Fibroblast of skin of back (primary cell): ENCODE measurements around the gene HMGN1.

Experiments
- DNase-seq: peaks from one replicate; pipeline ENCODE4 v3.0.0-alpha.2; 2013

The HMGN1 gene

DNA sequence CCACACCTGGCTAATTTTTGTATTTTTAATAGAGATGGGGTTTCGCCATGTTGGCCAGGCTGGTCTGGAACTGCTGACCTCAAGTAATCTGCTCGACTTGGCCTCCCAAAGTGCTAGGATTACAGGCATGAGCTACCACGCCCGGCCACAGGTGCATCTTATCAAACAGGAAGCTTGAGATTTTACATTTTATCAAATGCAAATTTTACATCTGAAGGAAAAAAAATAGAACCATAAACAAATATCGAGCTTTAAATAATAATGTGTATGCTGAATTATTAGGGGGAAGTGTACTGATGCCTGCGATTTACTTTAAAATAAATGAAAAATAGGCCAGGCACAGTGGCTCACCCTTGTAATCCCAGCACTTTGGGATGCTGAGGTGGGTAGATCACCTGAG lies 18.9 kb downstream of the HMGN1 start:
- no peak for DNase-seq

DNA sequence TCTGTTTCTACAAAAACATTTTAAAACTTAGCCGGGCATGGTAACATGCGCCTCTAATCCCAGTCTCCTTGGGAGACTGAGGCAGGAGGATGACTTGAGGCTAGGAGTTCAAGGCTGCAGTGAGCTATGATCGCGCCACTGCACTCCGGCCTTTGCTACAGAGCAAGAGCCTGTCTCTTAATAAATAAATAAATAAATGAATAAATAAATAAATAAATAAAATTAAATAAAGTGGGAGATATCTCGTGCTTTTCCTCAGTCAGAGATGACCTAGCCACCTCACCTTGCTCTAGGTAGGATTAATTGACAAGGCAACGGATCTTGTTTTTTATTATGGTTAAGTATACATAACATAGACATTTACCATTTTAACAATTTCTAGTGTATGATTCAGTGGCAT lies 21.2 kb downstream of the HMGN1 start:
- no peak for DNase-seq

DNA sequence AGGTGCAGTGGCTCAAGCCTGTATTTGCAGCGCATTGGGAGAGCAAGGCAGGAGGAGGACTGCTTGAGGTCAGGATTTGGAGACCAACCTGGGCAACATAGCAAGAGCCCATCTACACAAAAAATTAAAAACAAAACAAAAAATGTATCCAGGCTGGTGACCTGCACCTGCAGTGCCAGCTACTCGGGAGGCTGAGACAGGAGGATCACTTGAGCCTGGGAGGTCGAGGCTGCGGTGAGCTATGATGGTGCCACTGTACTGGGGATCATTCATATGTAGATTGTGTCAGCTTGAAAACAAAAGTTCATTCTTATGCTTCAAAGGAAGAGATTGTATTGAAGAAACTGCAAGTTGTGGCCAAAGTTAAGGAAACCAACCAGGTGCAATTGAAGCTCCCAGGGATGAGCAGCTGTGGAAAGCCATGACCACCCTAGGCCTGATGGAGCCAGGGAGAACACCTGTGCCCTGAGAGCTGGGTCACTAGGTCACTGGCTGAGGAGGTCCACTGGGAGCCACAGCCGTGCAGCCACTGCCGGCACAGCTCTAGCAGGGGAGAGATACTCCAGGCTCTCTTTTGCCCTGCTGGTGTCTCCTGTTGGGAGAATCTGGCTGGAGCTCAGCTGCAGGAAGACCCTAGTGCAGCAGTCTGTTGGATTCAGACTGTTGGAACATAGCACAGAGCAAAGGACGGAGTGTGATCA lies 22.1 kb downstream of the HMGN1 start:
- DNase-seq = no peak

DNA sequence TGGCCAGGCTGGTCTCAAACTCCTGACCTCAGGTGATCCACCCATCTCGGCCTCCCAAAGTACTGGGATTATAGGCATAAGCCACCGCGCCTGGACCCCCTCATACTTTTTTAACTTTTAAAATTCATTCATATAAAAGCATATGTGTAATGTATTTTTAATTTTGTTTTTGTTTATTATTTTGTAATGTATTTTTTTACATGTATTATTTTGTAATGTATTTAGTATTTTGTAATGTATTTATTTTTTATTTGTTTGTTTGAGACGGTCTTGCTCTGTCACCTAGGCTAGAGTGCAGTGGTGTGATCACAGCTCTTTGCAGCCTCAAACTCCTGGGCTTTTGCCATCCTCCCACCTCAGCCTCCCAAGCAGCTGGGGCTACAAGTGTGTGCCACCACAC lies 23.4 kb downstream of the HMGN1 start:
- no peak for DNase-seq

DNA sequence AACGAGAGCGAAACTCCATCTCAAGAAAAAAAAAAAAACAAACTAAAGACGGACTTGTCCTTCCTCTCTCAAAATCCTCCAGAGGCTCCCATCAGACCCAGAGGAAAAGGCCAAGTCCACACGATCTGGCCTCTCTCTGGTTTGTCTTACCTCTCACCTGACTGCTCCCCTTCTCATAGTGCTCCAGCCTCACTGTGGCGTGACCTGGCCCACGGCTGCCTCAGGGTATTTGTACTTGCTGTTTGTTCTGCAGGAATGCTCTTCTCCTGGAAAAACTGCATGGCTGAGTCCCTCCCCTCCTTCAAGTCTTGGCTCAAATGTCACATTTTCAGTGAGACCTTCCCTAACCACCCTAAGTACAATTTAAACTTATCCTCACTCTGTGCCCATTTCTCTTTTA lies 27.5 kb downstream of the HMGN1 start:
- DNase-seq = peak; percentile 8

DNA sequence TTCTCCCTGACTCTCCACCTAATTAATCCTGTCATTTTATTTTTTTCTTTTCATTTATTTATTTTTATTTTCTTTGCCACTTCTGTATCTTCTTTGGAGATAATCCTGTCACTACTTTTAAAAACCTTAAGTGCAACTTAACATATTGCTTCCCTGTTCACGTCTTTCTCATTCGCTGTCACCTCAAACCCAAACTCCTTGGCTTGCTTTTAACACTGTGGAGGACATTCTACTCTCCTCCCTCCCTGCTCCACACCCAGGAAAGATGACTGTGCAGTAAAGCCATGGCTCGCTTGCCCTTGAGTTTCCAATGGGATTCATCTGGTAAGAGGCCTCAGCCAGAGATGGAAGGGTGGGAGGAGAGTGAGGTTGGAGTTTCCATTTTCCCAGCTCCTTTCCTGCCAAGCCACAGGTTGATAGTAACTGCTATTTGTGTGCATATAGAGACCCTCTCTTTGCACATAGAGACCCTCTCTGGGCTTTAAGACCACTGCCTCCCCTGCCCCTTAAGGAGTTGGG lies 29.0 kb downstream of the HMGN1 start:
- peak; percentile 14 for DNase-seq

DNA sequence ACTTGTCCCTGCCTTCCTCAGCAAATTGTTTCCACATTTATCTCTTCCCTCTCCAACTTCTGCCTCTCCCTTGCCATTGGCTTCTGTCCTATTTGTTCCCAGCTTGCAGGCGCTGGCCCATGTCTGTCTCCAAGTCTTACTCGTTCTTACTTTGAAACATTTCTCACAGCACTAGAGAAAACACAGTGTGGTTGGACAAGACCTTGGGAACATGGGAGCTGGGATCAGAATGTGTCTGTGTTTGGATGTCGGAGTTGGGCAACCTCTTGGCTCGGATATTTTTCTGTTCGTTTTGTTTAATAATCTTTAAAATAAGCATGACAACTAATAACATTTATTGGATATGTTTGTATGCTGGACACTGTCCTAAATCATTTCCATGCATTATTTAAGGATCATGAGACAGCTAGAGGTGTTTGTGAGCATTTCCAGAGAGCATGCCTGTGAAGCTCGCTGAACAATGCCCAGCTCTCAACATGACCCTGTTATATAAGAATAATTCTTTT lies 29.6 kb downstream of the HMGN1 start:
- DNase-seq = peak; percentile 13

DNA sequence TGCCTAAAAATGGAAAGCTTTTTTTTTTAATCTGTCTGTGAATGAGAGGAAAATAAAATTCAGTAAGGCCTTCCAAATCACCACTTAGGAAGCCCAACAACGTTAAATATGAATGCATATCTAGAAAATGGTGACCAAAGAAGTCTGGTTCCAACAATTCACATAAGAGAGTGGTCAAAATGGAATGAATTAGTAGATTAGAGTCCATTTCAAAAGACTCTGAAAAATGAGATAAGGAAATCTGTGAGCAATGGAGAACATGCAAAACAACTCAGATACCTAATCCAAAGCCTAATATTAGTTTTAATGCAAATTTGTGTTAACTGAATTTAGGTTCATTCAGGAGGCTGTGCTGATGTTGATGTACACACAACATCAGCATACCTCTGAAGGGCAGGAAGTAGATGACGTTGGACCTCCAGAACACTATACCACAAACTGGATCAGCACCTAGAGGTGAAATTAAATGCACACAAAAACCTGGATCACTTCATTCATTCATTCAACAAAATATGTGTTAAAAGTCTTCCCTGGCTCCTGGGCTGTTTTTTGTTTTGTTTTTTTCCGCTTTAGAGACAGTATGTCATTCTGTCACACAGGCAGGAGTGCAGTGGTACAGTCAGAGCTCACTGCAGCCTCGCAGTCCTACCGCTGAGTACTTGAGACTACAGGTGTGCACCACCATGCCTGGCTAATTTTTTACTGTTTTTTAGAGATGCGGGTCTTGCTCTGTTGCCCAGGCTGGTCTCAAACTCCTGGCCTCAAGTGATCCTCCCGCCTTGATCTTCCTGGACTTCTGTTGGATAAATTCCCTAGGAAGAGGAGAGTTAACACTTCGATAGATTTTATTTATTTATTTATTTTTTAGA lies 30.6 kb downstream of the HMGN1 start:
- no peak for DNase-seq

DNA sequence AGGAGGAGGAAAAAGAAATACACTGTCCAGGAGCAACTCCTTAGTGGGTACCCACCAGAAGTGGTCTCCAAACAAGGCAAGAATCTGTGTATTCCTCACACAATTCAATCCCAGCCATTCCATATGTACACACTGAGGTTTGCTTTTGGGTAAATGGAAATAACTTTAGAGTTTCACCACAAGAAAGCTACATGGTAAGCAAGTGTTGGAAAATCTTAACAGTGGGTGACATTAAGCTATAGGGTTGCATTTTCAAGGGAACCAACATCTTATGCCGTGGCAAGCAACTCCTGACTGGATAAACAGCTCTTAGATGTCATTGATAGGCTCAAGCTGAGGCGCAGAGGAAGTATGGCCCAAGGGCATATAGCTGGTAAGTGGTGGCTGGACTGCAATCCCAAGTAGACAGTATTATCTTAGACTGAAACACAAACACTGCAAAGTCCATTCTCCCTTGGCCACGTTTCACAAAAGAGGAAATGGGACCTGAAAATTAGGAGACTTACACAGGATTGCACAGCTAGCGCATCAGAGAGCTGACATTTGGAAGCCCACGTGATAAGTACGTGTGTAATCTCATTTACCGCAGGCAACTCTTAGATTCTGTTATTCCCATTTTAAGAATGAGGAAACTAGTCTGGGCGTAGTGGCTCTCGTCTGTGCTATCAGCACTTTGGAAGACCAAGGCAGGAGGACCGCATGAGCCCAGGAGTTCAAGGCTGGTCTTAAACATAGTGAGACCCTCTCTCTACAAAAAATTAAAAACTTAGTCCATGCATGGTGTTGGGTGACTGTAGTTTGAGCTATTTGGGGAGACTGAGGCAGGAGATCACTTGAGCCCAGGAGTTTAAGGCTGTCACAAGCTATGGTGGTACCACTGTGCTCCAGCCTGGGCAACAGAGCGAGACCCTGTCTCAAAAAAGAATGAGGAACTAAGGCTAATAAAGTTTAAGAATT lies 31.5 kb downstream of the HMGN1 start:
- DNase-seq = no peak

DNA sequence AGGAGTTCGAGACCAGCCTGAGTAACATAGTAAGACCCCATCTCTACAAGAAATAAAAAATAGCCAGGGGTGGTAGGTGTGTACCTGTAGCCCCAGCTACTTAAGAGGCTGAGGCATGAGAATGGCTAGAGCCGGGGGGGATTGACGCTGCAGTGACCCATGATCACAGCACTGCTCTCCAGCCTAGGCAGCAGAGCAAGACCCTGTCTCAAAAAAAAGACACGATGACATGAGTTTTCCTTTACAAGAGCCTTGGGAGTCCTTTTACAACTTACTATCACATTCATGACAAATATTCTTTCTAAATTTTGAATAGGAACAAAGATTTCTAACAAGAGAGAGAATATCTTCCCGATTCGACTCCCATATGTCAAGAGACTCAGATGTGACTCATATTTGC lies 32.2 kb downstream of the HMGN1 start:
- DNase-seq = no peak

DNA sequence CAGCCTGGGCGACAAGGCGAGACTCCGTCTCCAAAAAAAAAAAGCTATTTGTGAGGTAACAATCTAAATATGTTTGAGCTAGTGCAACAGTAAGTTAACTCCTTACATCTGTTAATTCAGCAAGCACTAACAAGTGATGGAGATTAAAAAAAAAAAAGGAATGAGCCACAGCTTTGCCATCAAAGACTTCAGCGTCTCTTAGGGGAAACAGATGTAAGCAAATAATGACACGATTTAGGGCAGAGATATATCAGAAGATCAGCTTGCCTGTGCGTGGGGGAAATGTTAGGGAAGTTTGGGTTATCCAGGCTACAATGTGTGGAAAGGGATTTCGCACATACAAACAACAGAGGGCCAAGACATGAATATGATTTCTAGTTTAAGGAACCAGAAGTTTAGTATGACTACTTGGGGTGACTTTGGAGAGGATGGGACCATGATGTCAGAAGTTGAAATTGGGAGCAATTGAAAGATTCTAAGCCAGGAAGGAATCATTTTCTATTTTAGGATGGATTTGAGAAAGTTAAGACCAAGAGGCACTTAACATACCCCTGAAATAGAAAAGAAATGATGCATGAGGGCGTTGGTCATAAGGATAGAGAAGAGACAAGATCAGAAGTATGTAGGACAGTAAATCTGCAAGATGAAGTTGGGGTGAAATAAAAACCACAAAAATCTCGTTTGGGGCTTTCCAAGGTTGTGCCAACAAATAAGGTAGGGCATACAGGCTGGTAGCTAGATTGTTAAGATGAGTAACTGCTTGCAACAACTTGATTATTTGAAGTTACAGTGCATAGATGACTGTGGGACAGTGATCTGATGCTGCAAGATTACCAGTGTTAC lies 33.1 kb downstream of the HMGN1 start:
- DNase-seq = no peak

DNA sequence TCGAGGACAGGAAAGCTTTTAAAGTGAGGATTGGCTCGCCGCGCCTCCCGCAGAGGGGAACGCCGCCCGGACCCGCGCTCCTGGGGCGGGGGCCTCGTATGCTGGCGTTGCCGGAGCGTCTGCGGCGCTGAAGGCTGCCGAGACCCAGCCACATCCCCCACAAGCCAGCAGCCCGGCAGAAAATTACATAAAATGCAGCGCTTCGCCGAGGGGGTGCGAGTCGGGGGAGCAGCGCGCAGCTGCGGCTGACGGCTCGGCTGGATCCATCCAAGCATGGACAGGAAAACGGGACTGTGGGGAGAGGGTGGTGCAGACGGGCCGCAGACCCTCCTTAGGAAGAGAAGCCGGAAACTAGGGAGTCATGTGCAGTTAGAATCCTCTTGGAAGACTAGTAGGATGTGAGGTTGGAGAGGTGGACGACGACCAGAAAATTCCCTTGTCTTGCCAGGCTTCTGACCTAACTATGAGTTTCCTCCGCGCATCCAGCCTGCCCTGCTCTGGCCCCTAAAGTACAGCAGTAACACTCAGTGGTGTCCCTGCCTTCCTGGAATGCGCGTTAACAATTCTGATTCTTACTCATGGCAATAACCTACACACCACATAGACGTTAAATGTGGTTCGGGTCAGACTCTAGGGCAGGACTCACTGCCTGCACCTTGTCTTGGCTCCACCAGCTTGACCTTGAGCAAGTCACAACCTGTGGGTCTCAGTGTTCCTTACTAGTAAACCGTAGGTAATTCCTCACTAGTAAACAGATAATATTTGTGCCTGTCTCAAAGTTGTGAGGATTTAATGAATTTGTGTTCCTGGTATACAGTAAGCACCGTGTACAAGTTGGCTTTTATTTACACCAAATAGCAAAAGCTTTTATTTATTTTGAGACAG lies 34.5 kb downstream of the HMGN1 start:
- DNase-seq = peak; percentile 65

DNA sequence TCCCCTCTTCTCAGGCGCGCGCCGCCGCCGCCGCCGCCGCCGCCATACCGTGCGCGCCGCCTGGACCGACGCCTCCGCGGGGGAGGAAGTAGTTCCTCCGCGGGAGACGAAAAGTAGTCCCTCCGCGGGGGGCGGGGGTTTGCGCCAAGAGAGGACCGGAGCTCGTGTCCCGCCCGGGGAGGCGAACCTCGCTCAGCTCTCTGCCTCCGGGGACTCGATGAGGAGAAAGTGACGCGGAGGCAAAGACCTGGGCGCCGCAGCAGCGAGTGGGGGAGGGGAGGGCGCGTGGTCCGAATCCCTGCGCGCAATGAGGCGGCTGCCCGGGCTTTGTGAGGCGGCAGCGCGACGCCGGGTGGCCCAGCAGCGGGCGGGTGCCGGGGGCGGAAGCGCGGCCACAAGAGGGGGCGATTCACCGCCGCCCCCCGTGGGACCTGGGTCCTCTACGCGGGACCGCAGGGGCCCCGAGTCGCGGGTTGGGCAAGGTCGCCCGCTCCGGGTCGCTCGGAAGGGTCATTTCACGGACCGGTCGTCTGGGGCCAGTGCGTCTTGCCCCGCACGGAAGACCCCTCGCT lies 35.2 kb downstream of the HMGN1 start, which contains the start of gene BRWD1:
Gene BRWD1 (minus strand): TSS at position 62 of the 572 bp plus-strand sequence. CDS start 141 bp downstream, outside the sequence.
- peak; percentile 88 for DNase-seq

DNA sequence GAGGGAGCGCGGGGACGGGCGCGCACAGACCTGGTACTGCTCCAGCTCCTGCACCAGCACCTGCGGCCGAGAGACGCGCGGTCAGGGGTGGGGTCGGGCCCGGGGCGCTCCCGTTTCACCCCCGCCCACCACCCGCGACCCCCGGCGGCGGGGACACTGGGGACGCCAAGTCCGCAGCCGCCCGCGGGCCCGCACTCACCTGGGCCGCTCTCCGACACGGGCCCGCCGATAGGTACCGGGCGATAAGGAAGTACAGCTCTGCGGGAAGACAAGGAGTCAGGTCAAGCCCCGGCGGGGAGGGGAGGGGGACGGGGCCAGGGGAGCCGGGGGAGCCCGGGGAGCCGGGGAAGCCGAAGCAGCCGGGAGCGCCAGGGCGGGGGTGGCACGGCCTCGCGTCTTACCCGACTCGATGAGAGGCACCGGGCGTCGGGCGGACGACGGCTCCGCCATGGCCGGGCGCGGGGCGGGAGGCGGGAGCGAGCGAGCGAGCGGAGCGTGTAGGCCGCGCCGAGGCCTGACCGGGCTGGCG lies 35.8 kb downstream of the HMGN1 start:
- no peak for DNase-seq

DNA sequence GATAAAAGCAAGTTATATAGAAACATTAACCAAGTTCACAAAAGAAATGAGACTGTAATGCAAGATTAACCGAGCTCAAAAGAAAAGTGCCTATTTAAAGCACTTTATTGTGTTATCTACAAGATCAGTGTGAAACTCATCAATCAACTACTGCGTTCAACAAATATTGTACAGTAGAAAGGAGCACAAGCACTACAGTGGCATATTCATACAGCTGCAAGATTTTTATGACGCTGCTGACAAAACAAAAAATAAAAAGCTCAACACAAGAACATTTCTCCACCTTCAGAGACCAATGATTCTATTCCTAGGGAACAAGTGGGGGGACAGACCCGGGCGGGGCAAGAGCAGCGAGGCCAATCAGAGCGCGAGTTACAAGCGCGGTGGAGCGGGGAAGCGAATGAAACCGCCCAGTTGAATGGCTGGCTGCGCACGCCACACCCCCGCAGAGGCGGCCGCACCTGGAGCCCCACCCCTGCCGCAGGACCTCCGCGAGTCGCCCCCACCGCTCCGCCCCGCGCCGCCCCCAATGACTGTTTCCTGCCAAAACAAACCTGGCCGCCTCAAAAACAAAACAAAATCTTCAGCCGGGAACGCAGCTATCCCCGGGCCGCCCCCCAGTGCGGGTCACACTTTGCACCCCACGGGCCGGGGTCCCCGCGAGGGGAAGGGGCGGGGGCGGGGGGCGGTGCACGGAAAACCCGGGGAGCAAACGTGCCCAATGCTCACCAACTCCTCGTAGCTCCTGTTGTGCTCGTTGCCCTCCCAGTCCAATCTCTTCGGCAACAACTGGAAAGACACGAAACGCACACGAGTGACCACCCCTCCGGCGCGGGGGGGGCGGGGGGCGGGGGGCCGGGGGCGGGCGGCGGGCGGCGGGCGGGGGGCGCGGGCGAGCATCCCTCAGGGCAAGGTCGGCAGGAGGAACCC lies 36.5 kb downstream of the HMGN1 start:
- DNase-seq = peak; percentile 80

DNA sequence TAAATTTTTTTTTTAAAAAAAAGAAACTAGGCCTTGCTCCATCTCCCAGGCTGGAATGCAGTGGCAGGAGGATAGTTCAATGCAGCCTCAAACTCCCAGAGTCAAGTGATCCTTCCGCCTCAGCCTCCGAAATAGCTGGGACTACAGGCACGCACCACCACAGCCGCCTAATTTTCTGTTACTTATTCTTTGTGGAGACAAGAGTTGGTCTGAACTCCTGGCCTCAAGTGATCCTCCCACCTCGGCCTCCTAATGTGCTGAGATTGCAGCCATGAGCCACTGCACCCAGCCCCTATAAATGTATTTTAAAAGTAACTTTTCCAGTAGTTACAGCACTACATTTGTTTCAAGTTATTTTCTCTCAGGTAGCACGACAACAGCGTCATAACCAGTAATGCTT lies 37.7 kb downstream of the HMGN1 start:
- DNase-seq = no peak

DNA sequence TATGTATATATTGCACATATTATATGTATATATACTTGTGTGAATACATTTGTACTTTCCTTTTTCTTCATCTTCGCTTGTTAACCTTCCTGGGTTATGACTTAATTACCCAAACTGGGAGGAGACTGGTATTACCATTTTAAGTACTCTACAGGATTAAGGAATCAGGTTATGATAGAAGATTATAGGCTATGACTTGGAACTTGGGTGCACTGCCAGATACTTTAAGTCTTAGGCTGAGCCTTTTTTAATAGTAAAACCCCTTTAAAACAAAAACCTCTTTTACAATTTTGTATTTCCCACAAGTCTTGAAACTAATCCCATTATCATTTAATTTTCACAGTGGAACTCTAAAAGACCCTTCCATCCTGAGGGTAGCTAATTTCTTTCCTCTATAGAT lies 41.4 kb downstream of the HMGN1 start:
- no peak for DNase-seq

DNA sequence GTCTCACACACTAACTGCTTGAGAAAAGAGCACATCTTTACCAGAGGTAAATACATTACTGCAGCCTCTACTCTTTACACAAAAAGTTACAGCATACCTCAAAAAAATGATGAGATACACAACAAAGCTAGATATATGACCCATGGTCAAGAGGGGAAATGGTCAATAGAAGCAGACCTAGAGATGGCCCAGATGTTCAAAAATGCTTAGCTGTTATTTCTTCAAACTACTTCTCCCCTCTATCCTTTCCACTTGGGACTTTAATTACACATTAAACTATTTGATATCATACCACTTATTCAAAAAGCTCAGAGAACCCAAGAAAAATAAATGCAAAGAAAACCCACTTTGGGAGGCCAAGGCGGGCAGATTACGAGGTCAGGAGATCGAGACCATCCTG lies 48.3 kb downstream of the HMGN1 start:
- no peak for DNase-seq

DNA sequence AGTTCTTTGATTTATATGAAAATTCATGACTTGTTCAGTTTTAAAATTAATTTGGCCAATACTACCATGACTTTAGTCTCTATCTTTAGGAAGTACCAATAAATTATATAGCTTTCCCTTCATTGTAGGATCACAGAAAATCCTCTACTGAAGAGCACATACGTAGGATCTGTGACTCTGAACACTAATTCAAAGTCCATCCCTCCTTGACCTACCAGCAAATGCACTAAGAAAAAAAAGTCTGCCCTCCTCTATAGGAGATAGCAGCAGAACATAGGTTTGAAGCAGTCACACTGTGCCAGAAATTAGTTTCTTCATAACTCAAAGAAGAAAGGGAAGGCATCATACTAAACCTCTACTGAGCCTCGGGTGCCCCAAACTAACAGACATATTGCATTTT lies 52.0 kb downstream of the HMGN1 start:
- DNase-seq = no peak
